LHCN-M2 (cell line): ENCODE data around the gene KIF11. TPM values are rescaled to one million over a fixed set of nuclear protein-coding genes. Genes with fewer than 3 reads are reported as not detected.
"Not testable (repeated sequence)": the region's sequence is repeated elsewhere in the genome, so short reads cannot be mapped to it uniquely, and the experiment has no call there.

Experiments used
- DNase-seq: peaks from one replicate; pipeline ENCODE4 v3.0.0-alpha.2; 2012; ENCODE audit warnings: low read depth
- polyA plus RNA-seq: library from polyadenylated mRNA; unstranded; fragments of >200 nt; gene quantifications from one replicate; pipeline ENCODE4 v1.2.1, GENCODE V29; 2012; ENCODE audit warnings: missing spikeins
- total RNA-seq: library from RNA; depleted of rRNA; stranded (reverse); fragments of >200 nt; gene quantifications from 2 replicates; pipeline ENCODE4 v1.2.3, GENCODE V29; 2014; rRNA removed

The KIF11 gene
- total RNA-seq = 61.3 and 66.2 TPM in 2 replicates
- 8.7 TPM for polyA plus RNA-seq

- peak; percentile 97 for DNase-seq
These were observed at the start of gene KIF11 for GRCh38 chr10:92592761-92593618. KIF11 (plus strand) TSS chr10:92593130; CDS start chr10:92593376, 246 bp downstream.

GRCh38 chr10:92544296-92544695 is 48.6 kb upstream of the KIF11 start:
- DNase-seq = peak; percentile 55

GRCh38 chr10:92545556-92545955 is 47.4 kb upstream of the KIF11 start:
- no peak for DNase-seq

DNA sequence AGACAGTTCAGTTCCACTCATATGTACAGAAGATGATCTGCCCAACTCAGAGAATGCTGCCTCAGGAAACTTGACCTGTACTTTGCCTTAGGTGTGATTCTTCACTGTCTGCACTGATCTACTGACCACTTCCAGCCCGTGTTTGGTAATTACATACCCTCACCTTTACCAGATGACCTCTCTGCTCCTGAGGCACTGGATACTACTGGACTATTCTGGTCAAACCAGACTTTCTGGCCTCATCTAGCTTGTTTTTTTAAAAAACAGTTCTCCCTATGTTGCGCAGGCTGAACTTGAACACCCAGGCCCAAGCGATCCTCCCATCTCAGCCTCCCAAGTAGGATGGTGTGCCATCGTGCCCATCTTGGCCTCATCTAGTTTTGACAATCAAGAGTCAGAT is 45.3 kb upstream of the KIF11 start:
- no peak for DNase-seq

GRCh38 chr10:92550924-92551323 is 42.0 kb upstream of the KIF11 start:
- no peak for DNase-seq

DNA sequence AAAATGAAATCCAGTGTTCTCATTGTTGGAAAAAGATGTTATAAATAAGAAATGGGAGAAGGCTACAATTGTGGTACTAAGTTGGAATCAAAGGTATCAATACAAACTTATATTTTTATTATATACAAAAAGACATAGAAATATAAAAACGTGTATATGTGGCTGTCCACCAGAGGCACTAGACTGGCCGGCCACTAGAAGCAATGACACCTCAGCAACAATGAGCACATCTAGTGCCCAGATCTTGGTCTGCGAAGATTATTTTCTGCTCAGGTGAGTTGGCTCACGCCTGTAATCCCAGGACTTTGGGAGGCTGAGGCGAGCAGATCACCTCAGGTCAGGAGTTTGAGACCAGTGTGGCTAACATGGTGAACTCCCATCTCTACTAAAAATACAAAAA is 40.6 kb upstream of the KIF11 start:
- DNase-seq = no peak

DNA sequence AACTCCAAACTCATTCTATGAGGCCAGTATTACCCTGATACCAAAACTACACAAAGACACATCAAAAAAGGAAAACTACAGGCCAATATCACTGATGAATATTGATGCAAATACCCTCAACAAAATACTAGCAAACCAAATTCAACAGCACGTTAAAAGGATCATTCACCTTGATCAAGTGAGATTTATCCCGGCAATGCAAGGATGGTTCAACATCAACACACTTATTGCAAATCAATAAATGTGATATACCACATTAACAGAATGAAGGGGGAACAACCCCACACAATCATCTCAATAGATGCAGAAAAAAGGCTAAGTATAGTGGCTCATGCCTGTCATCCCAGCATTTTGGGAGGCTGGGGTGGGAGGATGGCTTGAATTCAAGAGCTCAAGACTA is 39.0 kb upstream of the KIF11 start:
- no peak for DNase-seq

- no peak for DNase-seq
These were observed 33.9 kb upstream of the KIF11 start for GRCh38 chr10:92559046-92559445.

- no peak for DNase-seq
These were observed 30.5 kb upstream of the KIF11 start for GRCh38 chr10:92562424-92562823.

- DNase-seq = peak; percentile 37
These were observed 24.9 kb upstream of the KIF11 start for GRCh38 chr10:92567952-92568600.

GRCh38 chr10:92569071-92569470 is 23.9 kb upstream of the KIF11 start:
- DNase-seq = no peak

GRCh38 chr10:92569663-92570062 is 23.3 kb upstream of the KIF11 start:
- not testable (repeated sequence) for DNase-seq

DNA sequence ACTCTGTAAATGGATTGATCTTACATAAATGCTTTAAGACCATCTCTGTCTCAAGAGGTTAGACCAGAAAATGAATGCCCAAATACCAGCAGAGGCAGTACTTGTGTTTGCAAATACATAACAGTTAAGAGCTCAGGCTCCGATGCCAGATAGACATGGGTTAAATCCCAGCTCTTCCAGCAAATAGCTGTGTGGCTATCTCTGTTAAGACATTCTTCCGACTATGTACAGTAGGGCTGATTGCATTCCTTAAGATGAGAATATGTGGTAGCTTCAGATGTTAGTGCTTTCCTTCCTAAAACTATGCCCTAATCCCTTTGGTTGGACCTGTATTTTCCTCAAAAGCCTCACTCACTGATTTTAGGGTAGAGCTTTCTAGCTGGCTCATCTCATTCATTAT is 21.3 kb upstream of the KIF11 start:
- DNase-seq = no peak

DNA sequence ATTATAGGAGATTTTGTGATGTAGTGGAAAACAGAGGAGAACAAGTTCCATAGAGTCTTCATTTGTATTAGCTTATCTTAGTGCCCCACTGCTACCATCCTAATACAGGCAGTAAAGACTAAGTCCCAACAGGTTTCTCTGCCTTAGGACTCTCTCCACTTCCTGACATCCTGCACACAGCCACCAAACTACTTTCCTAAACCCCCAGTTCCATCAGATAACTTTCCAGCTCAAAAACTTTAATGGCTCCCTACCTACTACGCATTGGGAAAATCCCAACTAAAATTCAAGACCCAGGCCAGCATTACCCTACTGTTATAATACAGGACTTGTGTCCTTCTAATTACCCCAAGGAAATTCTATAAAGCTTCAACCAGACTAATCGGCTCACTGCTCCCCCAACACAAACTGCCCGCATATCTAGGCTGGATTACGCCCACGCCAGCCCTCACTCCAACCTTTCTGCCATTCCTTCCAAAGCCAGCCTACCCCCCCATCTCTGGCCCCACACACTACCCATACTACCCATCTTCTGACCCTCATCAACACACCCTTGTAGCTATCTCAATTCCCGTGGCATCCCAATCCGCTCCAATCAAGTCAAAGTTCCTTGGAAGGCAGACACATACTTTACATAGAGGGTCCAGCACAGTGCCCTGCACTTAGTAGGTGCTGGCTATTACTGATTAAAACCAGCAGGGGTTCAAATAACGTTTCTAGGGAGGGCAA is 20.4 kb upstream of the KIF11 start:
- DNase-seq = no peak

- DNase-seq = peak; percentile 53
These were observed 19.7 kb upstream of the KIF11 start for GRCh38 chr10:92573091-92573797.

DNA sequence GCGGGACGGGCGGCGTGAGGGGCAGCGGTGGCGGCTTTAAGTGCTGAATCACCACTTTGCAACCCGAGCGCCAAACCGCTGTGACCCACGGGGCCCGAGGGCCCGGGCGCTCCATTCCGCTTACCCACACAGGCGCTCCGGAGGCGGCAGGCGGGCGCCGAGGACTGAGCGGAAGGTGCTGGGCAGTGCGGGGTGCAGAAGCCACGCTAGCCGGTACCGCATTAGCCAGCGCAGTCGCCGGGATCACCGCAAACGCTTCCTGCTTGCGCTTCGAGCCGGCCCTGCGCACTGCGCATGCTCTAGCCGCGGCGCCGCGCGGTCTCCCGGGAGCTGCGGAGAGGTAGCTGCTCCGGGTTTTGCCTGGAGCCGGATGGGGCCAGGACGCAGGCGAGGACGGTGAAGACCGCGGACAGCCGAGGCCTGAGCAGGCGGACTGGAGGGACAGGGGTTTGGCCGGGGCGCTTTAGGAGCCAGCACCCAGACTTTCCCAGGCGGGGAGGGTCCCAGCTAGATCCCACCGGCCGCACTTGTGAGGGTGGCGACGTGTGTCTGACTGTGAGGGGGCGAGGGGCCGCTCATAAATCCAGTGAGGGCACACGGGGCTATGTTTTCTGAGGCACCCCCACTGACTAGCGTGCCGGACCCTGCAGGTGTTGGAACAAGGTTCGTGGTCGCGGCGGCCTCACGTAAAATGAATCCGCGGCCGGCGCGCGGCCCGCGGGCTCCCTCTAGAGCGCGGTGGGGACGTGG is 19.0 kb upstream of the KIF11 start, which contains the start of gene IDE:
Gene IDE, minus strand, starts transcription at position 296 of the 750 bp plus-strand sequence. Its CDS starts 74 bp downstream, at position 222.
- peak; percentile 78 for DNase-seq

DNA sequence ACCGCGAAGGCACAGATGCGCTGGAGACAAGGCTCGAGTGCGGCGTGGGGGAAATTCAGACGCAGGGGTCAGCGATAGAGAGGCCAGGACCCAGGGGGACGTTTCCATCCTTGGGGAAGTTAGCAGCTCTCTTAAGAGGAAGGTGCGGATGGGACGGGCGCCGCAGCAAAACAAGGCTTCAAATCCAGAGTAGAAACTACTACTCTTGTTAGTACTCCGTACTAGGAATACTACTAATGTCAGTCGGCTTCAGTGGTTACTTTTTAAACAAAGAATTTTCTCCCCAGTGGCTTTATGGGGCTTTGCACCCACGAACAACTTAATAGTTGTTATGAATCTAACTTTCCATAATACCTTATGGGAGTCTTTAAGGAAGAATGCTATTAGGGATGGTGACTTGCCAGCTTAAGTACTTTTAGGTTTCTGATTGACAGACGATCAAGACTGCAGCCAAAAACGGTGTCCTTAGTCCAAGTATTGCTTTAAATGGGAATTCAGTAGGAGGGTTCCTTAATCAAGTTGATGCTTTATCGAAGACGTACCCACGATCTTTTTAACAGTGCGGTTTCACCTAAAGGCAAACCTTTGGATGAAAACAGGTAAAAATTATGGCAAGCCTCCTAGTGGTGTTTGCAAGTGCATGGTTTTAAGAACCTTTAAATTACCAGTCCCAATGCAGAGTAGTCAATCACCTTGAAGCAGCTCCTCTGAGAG is 18.2 kb upstream of the KIF11 start:
- no peak for DNase-seq

GRCh38 chr10:92575961-92576360 is 17.0 kb upstream of the KIF11 start:
- DNase-seq = peak; percentile 65

DNA sequence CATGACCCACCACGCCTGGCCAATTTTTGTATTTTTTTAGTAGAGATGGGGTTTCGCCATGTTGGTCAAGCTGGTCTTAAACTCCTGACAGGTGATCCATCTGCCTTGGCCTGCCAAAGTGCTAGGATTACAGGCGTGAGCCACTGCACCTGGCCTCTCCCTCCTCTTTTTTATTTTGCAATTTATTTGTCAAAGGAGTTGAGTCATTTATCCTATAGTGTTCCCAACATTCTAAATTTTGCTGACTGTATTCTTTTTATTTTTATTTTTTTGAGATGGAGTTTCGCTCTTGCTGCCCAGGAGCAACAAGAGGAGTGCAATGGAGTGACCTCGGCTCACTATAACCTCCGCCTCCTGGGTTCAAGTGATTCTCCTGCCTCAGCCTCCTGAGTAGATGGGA is 10.6 kb upstream of the KIF11 start:
- DNase-seq = not testable (repeated sequence)
